Thyroid gland (tissue), 4 donors: ENCODE data around the gene CACNA1E. TPM values are rescaled to one million over a fixed set of nuclear protein-coding genes. Genes with fewer than 3 reads are reported as not detected.
A peak's percentile ranks its signal among the peaks of the same experiment; 100 is the strongest.

Experiments used
- DNase-seq, 2 donors: peaks; one replicate each; pipeline ENCODE4 v3.0.0-alpha.2; 2019
- H3K27ac ChIP-seq, 3 donors: fragments of 200-600 bp; sonication (generic); 1 replicate in 2 of 3; 2 replicates in 1 of 3; pipeline ENCODE4 v1.5.1; 2016 to 2019; ENCODE audit warnings: mild to moderate bottlenecking in 1 of 3, moderate library complexity in 1 of 3
- H3K27me3 ChIP-seq: fragments of 200-600 bp; sonication (generic); one replicate; pipeline ENCODE4 v1.5.1; 2019
- H3K36me3 ChIP-seq, 2 donors: fragments of 200-600 bp; sonication (generic); one replicate each; pipeline ENCODE4 v1.5.1; 2016 to 2019
- H3K4me1 ChIP-seq, 2 donors: fragments of 200-600 bp; sonication (generic); one replicate each; pipeline ENCODE4 v1.5.1; 2017 to 2019
- H3K4me3 ChIP-seq, 3 donors: fragments of 200-600 bp; sonication (generic); replicated peaks in 1 of 3; 1 replicate in 2 of 3; 2 replicates in 1 of 3; pipeline ENCODE4 v1.5.1; 2016; ENCODE audit warnings: mild to moderate bottlenecking in 1 of 3
- H3K9me3 ChIP-seq: fragments of 200-600 bp; sonication (generic); one replicate; pipeline ENCODE4 v1.5.1; 2017
- CTCF ChIP-seq, 6 experiments: fragments of 200-600 bp in 3 of 6; fragments of 450-650 bp in 3 of 6; sonication (generic) in 3 of 6; IDR thresholded peaks; one replicate each; pipeline ENCODE4 v1.5.1; 2016 to 2019; ENCODE audit warnings: antibody characterized with exemption in 6 of 6, mild to moderate bottlenecking in 2 of 6, inconsistent platforms in 1 of 6, moderate library complexity in 1 of 6
- POLR2A ChIP-seq, 2 donors: fragments of 450-650 bp; IDR thresholded peaks; one replicate each; pipeline ENCODE4 v1.6.1; 2017; ENCODE audit warnings: antibody characterized with exemption in 2 of 2, mild to moderate bottlenecking in 2 of 2, moderate library complexity in 1 of 2
- WGBS, 2 donors: methylation state at CpG; one replicate each; pipeline ENCODE4 v1.1.5; 2017; 5-methylcytosine and 5-hydroxymethylcytosine counted together
- intact Hi-C: fragments of 100-400 bp; cut with DNase I; formaldehyde crosslinking; loops from one replicate; pipeline ENCODE4 v1.15.1; 2023
- total RNA-seq, 4 donors: library from RNA; depleted of rRNA; stranded (reverse); fragments of >200 nt; gene quantifications; one replicate each; pipeline ENCODE4 v1.2.3, GENCODE V29; 2016

CACNA1E gene
- total RNA-seq, 4 donors from 2014 or later: under 0.01 to 0.46 (median 0.15) TPM

- WGBS, 2 donors: 31 to 45% methylated on average over 7 of the region's 7 CpGs
Measured at GRCh38 chr1:181793831-181794230, 310.5 kb downstream of the CACNA1E start.

GRCh38 chr1:181794332-181794731 lies 311.0 kb downstream of the CACNA1E start:
- Histone ChIP-seq H3K27me3 (no peaks in the 10 kb centered on the region), H3K4me1 (peaks cover 5 to 8% of the 10 kb centered on the region in 2 donors), H3K27ac (no peak overlapping the region), H3K9me3 (no peaks in the 10 kb centered on the region), H3K36me3 (no peaks in the 10 kb centered on the region), H3K4me3 (no peak overlapping the region)
- 62 to 71% methylated on average over 3 of the region's 3 CpGs for WGBS, 2 donors
- TF ChIP-seq POLR2A (IDR thresholded peaks at IDR 0.05) (no peak), CTCF (IDR thresholded peaks at IDR 0.05) (no peak)
- DNase-seq: no peak
- intact Hi-C loops: no loop called here

More at GRCh38 chr1:181793831-181794230, 310.5 kb downstream of the CACNA1E start:
- no peaks in the 10 kb centered on the region for H3K9me3 ChIP-seq
- no peaks in the 10 kb centered on the region for H3K36me3 ChIP-seq
- peak; percentile 7 to 8 for DNase-seq
- H3K4me1 ChIP-seq: peaks cover 5 to 8% of the 10 kb centered on the region in 2 donors
- no peak for TF ChIP-seq POLR2A (IDR thresholded peaks at IDR 0.05)
- no peak for TF ChIP-seq CTCF (IDR thresholded peaks at IDR 0.05)
- intact Hi-C loops: no loop called here
- H3K27me3 ChIP-seq: no peaks in the 10 kb centered on the region
- no peak overlapping the region for H3K4me3 ChIP-seq
- no peak overlapping the region for H3K27ac ChIP-seq

- Histone ChIP-seq H3K27ac (no peak overlapping the region), H3K4me3 (no peak overlapping the region), H3K9me3 (no peaks in the 10 kb centered on the region), H3K4me1 (peaks cover 5 to 8% of the 10 kb centered on the region in 2 donors), H3K27me3 (no peaks in the 10 kb centered on the region), H3K36me3 (no peaks in the 10 kb centered on the region)
- intact Hi-C loops: no loop called here
- 92 to 93% methylated on average over 25 to 32 of the region's 32 CpGs for WGBS, 2 donors
- no peak for TF ChIP-seq CTCF (IDR thresholded peaks at IDR 0.05)
- no peak for TF ChIP-seq POLR2A (IDR thresholded peaks at IDR 0.05)
- DNase-seq: no peak
Measured at GRCh38 chr1:181798191-181798926, 315.0 kb downstream of the CACNA1E start.

- Histone ChIP-seq H3K27ac (no peak overlapping the region), H3K4me3 (no peak overlapping the region), H3K36me3 (no peaks in the 10 kb centered on the region), H3K9me3 (no peaks in the 10 kb centered on the region), H3K4me1 (no peaks in the 10 kb centered on the region), H3K27me3 (no peaks in the 10 kb centered on the region)
- no peak for TF ChIP-seq POLR2A (IDR thresholded peaks at IDR 0.05)
- TF ChIP-seq CTCF (IDR thresholded peaks at IDR 0.05): no peak
- 64 to 84% methylated on average over 1 of the region's 1 CpG for WGBS, 2 donors
- intact Hi-C loops: no loop called here
- no peak for DNase-seq
Measured at GRCh38 chr1:181801617-181802016, 318.3 kb downstream of the CACNA1E start.

- DNase-seq: no peak
- Histone ChIP-seq H3K36me3 (no peaks in the 10 kb centered on the region), H3K4me3 (no peak overlapping the region), H3K9me3 (no peaks in the 10 kb centered on the region), H3K27ac (no peak overlapping the region), H3K4me1 (no peaks in the 10 kb centered on the region), H3K27me3 (no peaks in the 10 kb centered on the region)
- intact Hi-C loops: no loop called here
- TF ChIP-seq CTCF (IDR thresholded peaks at IDR 0.05) (no peak), POLR2A (IDR thresholded peaks at IDR 0.05) (no peak)
- 88 to 89% methylated on average over 3 of the region's 3 CpGs for WGBS, 2 donors
Measured at GRCh38 chr1:181802466-181802865, 319.1 kb downstream of the CACNA1E start.
